Measurements from ENCODE around the gene TOR2A. TPM values are rescaled to one million over a fixed set of nuclear protein-coding genes. Genes with fewer than 3 reads are reported as not detected.

TOR2A gene
- total and polyA plus RNA-seq, 3 donors from 2014 or later, result 28.7 to 32.0 (median 30.4) TPM

DNA sequence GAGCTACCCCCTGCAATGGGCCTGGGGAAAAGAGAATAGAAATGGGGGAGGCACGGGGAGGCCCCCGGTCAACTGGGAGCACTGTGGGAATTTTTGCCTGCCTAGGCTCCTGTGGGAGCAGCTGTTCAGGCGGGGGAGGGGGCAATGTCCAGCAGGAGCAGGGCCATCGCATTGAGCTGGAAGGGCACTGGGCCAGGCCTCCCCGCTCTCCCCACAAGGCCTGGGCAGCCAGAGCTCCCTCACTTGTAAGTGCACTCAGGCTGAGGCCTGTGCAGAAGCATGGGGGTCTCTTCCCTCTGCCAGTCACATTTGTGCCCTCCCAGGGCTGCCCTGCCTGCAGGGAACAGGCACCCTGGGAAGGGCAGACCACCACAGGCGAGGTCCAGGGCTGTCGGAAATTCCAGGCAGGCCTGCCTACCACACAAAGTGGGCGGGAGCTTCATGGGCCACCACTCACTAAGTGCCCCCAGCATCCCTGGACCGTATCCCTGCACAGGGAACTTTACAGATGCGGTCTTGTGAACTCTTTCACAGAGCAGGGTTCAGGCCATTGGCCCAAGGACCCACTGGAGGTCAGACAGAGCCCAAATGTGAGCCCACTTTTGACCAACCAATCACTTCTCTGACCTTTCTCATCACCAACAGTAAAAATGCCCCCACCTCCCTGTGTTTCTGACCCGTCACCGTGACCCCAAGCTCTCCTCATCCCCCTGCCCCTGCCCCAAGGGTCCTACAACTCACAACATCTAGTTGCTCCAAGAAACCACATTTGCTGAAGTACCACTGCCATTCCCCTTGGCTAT is 29.3 kb downstream of the TOR2A start:
- intact Hi-C loops (cut with DNase I; ENCODE audit: low total_unique reads), result no loop called here
- Histone ChIP-seq H3K4me3 (no peak overlapping the region), H3K9me3 (no peaks in the 10 kb centered on the region), H3K27me3 (no peaks in the 10 kb centered on the region), H3K4me1 (peaks cover 5% of the 10 kb centered on the region), H3K36me3 (ENCODE audit: low read depth, missing control alignments) (no peaks in the 10 kb centered on the region), H3K27ac (no peak overlapping the region)
- no peak for TF ChIP-seq POLR2A (IDR thresholded peaks at IDR 0.05)
- TF ChIP-seq, protein P1, sequence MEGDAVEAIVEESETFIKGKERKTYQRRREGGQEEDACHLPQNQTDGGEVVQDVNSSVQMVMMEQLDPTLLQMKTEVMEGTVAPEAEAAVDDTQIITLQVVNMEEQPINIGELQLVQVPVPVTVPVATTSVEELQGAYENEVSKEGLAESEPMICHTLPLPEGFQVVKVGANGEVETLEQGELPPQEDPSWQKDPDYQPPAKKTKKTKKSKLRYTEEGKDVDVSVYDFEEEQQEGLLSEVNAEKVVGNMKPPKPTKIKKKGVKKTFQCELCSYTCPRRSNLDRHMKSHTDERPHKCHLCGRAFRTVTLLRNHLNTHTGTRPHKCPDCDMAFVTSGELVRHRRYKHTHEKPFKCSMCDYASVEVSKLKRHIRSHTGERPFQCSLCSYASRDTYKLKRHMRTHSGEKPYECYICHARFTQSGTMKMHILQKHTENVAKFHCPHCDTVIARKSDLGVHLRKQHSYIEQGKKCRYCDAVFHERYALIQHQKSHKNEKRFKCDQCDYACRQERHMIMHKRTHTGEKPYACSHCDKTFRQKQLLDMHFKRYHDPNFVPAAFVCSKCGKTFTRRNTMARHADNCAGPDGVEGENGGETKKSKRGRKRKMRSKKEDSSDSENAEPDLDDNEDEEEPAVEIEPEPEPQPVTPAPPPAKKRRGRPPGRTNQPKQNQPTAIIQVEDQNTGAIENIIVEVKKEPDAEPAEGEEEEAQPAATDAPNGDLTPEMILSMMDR (IDR thresholded peaks at IDR 0.05), result no peak
- 77% methylated on average over 7 to 12 of the region's 12 CpGs for WGBS, 2 donors
- DNase-seq, result no peak

GRCh38 chr9:127703289-127703946 is 31.7 kb downstream of the TOR2A start:
- DNase-seq, result no peak
- Histone ChIP-seq H3K4me1 (peaks cover 16% of the 10 kb centered on the region), H3K27me3 (no peaks in the 10 kb centered on the region), H3K36me3 (ENCODE audit: low read depth, missing control alignments) (no peaks in the 10 kb centered on the region), H3K4me3 (no peak overlapping the region), H3K9me3 (no peaks in the 10 kb centered on the region), H3K27ac (no peak overlapping the region)
- 84 to 86% methylated on average over 7 to 9 of the region's 9 CpGs for WGBS, 2 donors
- intact Hi-C loops (cut with DNase I; ENCODE audit: low total_unique reads), result no loop called here
- no peak for TF ChIP-seq POLR2A (IDR thresholded peaks at IDR 0.05)
- TF ChIP-seq, protein P1 (IDR thresholded peaks at IDR 0.05), result no peak

- WGBS, 2 donors, result 70 to 71% methylated on average over 5 of the region's 5 CpGs
- peaks cover 18% of the 10 kb centered on the region for H3K4me1 ChIP-seq
- TF ChIP-seq, protein P1 (IDR thresholded peaks at IDR 0.05), result no peak
- no peak for TF ChIP-seq POLR2A (IDR thresholded peaks at IDR 0.05)
- no peak overlapping the region for H3K27ac ChIP-seq
- intact Hi-C loops (cut with DNase I; ENCODE audit: low total_unique reads), result no loop called here
- DNase-seq, result no peak
- H3K9me3 ChIP-seq, result no peaks in the 10 kb centered on the region
- no peaks in the 10 kb centered on the region for H3K27me3 ChIP-seq
- no peak overlapping the region for H3K4me3 ChIP-seq
- H3K36me3 ChIP-seq (ENCODE audit: low read depth, missing control alignments), result no peaks in the 10 kb centered on the region
Measured at GRCh38 chr9:127700594-127701255, 34.4 kb downstream of the TOR2A start.

DNA sequence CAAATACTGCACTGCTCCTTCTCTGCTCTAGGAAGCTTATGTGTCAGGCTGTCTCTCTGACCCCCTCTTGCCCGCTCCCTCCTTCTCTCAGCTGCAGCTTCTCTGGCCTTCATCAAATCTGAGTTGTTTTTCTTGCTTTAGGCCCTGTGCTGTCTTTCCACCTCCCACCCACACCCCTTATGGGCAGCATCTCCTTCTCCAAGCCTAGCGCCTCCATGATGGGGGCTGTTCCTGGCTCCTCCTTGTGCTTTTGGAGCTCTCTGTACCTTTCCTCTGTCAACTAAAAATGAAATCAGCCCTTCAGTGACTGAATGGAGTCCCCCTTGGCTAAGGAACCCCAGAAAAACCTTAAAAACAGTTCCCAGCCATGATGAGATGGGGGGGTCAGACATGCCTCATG is 35.0 kb downstream of the TOR2A start:
- H3K27me3 ChIP-seq, result no peaks in the 10 kb centered on the region
- WGBS, 2 donors, result 84 to 96% methylated on average over 2 of the region's 2 CpGs
- no peak overlapping the region for H3K4me3 ChIP-seq
- TF ChIP-seq, protein P1 (IDR thresholded peaks at IDR 0.05), result no peak
- no peak for TF ChIP-seq POLR2A (IDR thresholded peaks at IDR 0.05)
- intact Hi-C loops (cut with DNase I; ENCODE audit: low total_unique reads), result no loop called here
- H3K36me3 ChIP-seq (ENCODE audit: low read depth, missing control alignments), result no peaks in the 10 kb centered on the region
- H3K4me1 ChIP-seq, result peaks cover 24% of the 10 kb centered on the region
- no peak for DNase-seq
- H3K9me3 ChIP-seq, result no peaks in the 10 kb centered on the region
- H3K27ac ChIP-seq, result peak overlapping the region; percentile 84 to 91

All from testis (tissue), 3 donors.